Fibroblast of lung (primary cell): ENCODE data around the gene BTNL3. TPM values are rescaled to one million over a fixed set of nuclear protein-coding genes. Genes with fewer than 3 reads are reported as not detected.

ENCODE experiments used
- DNase-seq, 2 donors: peaks; one replicate each; pipeline versions ENCODE4 v3.0.0 to v3.0.0-alpha.2; 2010; ENCODE audit warnings: low read depth in 2 of 2
- H2AFZ ChIP-seq: 2 replicates; pipeline ENCODE4 v1.5.1; 2012; ENCODE audit warnings: low read length, control low read depth, inconsistent platforms
- H3K27ac ChIP-seq: 2 replicates; pipeline ENCODE4 v1.5.1; 2011; ENCODE audit warnings: low read length, control low read depth; ENCODE audit not compliant: insufficient read depth
- H3K27me3 ChIP-seq: 2 replicates; pipeline ENCODE4 v1.5.1; 2011; ENCODE audit warnings: mild to moderate bottlenecking, low read length; ENCODE audit not compliant: control insufficient read depth, insufficient read depth
- H3K36me3 ChIP-seq: 2 replicates; pipeline ENCODE4 v1.5.1; 2011; ENCODE audit warnings: low read length; ENCODE audit not compliant: control insufficient read depth, insufficient read depth
- H3K4me1 ChIP-seq: 2 replicates; pipeline ENCODE4 v1.5.1; 2011; ENCODE audit warnings: low read length; ENCODE audit not compliant: control insufficient read depth, insufficient read depth; ENCODE audit errors: extremely low read depth
- H3K4me2 ChIP-seq: 2 replicates; pipeline ENCODE4 v1.5.1; 2011; ENCODE audit warnings: low read length, control low read depth; ENCODE audit not compliant: insufficient read depth; ENCODE audit errors: extremely low read depth
- H3K4me3 ChIP-seq, 4 experiments: fragments of 200-600 bp in 1 of 4; sonication (generic) in 1 of 4; replicated peaks in 1 of 4; 2 replicates each; pipeline ENCODE4 v1.5.1; 2011 to 2016; ENCODE audit warnings: low read length in 4 of 4, low read depth in 3 of 4, mild to moderate bottlenecking in 3 of 4, control low read depth in 2 of 4, inconsistent platforms in 1 of 4, mixed read lengths in 1 of 4; ENCODE audit not compliant: insufficient read depth in 1 of 4; ENCODE audit errors: control extremely low read depth in 1 of 4
- H3K79me2 ChIP-seq: 2 replicates; pipeline ENCODE4 v1.5.1; 2012; ENCODE audit warnings: mild to moderate bottlenecking, low read length, inconsistent platforms; ENCODE audit not compliant: control insufficient read depth, insufficient read depth
- H3K9ac ChIP-seq: 2 replicates; pipeline ENCODE4 v1.5.1; 2011; ENCODE audit warnings: mild to moderate bottlenecking, low read length, control low read depth; ENCODE audit not compliant: insufficient read depth
- H3K9me3 ChIP-seq: 2 replicates; pipeline ENCODE4 v1.5.1; 2012; ENCODE audit warnings: low read depth, low read length; ENCODE audit not compliant: control insufficient read depth, insufficient read depth
- H4K20me1 ChIP-seq: 2 replicates; pipeline ENCODE4 v1.5.1; 2011; ENCODE audit warnings: low read length; ENCODE audit not compliant: control insufficient read depth, insufficient read depth; ENCODE audit errors: extremely low read depth
- EZH2 ChIP-seq: IDR thresholded peaks from 2 replicates; pipeline ENCODE4 v1.5.1; 2012; ENCODE audit warnings: low read length, control low read depth, mild to moderate bottlenecking; ENCODE audit errors: missing control alignments
- polyA plus RNA-seq, 2 donors: library from polyadenylated mRNA; depleted of rRNA in 1 of 2; stranded (reverse) in 1 of 2; unstranded in 1 of 2; fragments of >200 nt; gene quantifications; 2 replicates each; pipeline ENCODE4 v1.2.1, GENCODE V29; 2011 to 2012; ENCODE audit warnings: missing spikeins in 1 of 2
- total RNA-seq: library from RNA; depleted of rRNA; stranded (reverse); fragments of >200 nt; gene quantifications from 2 replicates; pipeline ENCODE4 v1.2.1, GENCODE V29; 2014
- TF ChIP-seq, protein P1 (sequence below), 2 donors: IDR thresholded peaks in 1 of 2; conservative IDR thresholded peaks in 1 of 2; 1 replicate in 1 of 2; 2 replicates in 1 of 2; pipeline ENCODE4 v1.5.1; 2011 to 2012; ENCODE audit warnings: low read length in 2 of 2, control low read depth in 1 of 2, inconsistent platforms in 1 of 2, low read depth in 1 of 2, mild to moderate bottlenecking in 1 of 2

The BTNL3 gene
- total and polyA plus RNA-seq, 2 donors (not counting 1 experiment from before 2014, with no cell fraction given) = not detected

DNA sequence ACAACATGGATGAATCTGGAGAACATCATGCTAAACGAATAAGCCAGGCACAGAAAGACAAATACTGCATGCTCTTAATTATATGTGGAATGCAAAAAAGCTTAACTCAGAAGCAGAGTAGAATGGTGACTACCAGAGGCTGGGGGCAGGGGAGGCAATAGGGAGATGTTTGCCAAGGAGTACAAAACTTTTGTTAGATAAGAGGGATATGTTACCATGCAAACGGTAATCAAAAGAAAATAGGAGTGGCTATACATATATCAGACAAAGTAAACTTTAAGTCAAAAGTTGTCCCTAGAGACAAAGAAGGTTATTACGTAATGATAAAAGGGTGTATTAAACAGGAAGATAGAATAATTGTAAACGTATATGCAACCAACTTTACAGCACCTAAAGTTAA is 17.8 kb upstream of the BTNL3 start:
- H3K9ac ChIP-seq = no peak overlapping the region
- TF ChIP-seq EZH2 = no peak
- TF ChIP-seq, protein P1, sequence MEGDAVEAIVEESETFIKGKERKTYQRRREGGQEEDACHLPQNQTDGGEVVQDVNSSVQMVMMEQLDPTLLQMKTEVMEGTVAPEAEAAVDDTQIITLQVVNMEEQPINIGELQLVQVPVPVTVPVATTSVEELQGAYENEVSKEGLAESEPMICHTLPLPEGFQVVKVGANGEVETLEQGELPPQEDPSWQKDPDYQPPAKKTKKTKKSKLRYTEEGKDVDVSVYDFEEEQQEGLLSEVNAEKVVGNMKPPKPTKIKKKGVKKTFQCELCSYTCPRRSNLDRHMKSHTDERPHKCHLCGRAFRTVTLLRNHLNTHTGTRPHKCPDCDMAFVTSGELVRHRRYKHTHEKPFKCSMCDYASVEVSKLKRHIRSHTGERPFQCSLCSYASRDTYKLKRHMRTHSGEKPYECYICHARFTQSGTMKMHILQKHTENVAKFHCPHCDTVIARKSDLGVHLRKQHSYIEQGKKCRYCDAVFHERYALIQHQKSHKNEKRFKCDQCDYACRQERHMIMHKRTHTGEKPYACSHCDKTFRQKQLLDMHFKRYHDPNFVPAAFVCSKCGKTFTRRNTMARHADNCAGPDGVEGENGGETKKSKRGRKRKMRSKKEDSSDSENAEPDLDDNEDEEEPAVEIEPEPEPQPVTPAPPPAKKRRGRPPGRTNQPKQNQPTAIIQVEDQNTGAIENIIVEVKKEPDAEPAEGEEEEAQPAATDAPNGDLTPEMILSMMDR (conservative IDR thresholded peaks at IDR 0.05 in 1 of 2, IDR thresholded peaks at IDR 0.05 in 1 of 2; ENCODE audit: low read depth in 1 of 2, low read length in 2 of 2) = no peak
- no peaks in the 10 kb centered on the region for H3K36me3 ChIP-seq
- no peak overlapping the region for H3K27ac ChIP-seq
- no peak overlapping the region for H3K4me2 ChIP-seq
- H4K20me1 ChIP-seq = no peaks in the 10 kb centered on the region
- no peak for DNase-seq
- no peaks in the 10 kb centered on the region for H3K27me3 ChIP-seq
- no peaks in the 10 kb centered on the region for H3K79me2 ChIP-seq
- no peaks in the 10 kb centered on the region for H3K9me3 ChIP-seq
- no peaks in the 10 kb centered on the region for H3K4me1 ChIP-seq
- H3K4me3 ChIP-seq = no peak overlapping the region
- H2AFZ ChIP-seq = no peak overlapping the region

DNA sequence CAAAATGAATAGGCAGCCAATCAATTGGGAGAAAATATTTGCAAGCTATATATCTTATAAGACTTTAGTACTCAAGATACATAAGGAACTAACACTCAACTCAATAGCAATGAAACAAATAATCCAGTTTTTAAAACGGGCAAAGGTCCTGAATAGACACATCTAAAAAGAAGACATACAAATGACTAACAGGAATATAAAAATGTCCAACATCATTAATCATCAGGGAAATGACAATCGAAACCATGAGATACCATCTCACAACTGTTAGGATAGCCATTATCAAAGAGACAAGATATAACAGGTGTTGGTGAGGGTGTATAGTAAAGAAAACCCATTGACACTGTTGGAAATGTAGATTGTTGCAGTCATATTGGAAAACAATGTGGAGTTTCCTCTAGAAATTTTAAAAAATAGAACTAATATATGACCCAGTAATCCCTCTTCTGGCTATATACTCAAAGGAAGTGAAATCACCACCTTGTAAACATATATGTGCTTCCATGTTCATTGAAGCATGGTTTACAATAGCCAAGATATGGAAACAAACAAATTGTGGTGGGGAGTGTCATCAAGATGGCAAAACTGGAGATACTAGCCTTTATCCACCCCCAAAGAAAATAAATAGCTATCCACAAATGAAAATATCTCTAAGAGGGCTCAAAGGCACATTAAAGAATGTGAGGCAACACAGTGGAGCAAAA is 13.9 kb upstream of the BTNL3 start:
- Histone ChIP-seq H3K9ac (no peak overlapping the region), H3K4me3 (no peak overlapping the region), H4K20me1 (no peaks in the 10 kb centered on the region), H3K9me3 (no peaks in the 10 kb centered on the region), H3K27ac (no peak overlapping the region), H3K4me2 (no peak overlapping the region), H3K36me3 (no peaks in the 10 kb centered on the region), H2AFZ (no peak overlapping the region), H3K27me3 (no peaks in the 10 kb centered on the region), H3K4me1 (no peaks in the 10 kb centered on the region), H3K79me2 (no peaks in the 10 kb centered on the region)
- TF ChIP-seq EZH2 = no peak
- TF ChIP-seq, protein P1 (conservative IDR thresholded peaks at IDR 0.05 in 1 of 2, IDR thresholded peaks at IDR 0.05 in 1 of 2; ENCODE audit: low read depth in 1 of 2, low read length in 2 of 2) = no peak
- no peak for DNase-seq

DNA sequence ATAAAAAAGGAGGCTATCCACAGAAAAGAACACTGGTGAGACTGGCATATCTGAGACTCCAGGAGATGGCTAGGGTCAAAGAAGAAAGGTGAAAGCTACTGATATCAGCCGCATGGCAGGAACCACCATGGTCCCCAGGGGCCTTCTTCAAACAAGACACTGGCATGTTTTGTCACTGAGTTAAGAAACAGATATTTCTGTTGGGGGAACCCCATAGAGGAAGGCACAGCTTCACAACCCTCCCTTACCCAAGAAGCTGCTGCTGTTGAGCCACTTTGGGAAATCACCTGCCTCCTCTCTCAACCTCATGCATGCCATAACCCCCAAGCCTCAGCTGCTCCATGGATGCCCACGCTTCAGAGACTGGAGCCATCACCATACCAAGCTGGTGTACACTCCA is 13.3 kb upstream of the BTNL3 start:
- Histone ChIP-seq H3K27me3 (no peaks in the 10 kb centered on the region), H3K79me2 (no peaks in the 10 kb centered on the region), H3K36me3 (no peaks in the 10 kb centered on the region), H3K9ac (no peak overlapping the region), H3K9me3 (no peaks in the 10 kb centered on the region), H3K4me2 (no peak overlapping the region), H4K20me1 (no peaks in the 10 kb centered on the region), H3K4me1 (no peaks in the 10 kb centered on the region), H2AFZ (no peak overlapping the region), H3K4me3 (no peak overlapping the region), H3K27ac (no peak overlapping the region)
- TF ChIP-seq EZH2 = no peak
- TF ChIP-seq, protein P1 (conservative IDR thresholded peaks at IDR 0.05 in 1 of 2, IDR thresholded peaks at IDR 0.05 in 1 of 2; ENCODE audit: low read depth in 1 of 2, low read length in 2 of 2) = no peak
- DNase-seq = no peak
